ENCODE measurements around the gene LRRC46.
A peak's percentile ranks its signal among the peaks of the same experiment; 100 is the strongest.

LRRC46 gene

GRCh38 chr17:47831934-47832327, 461 bp downstream of the LRRC46 start:
- DNase-seq (ENCODE audit: low read depth) = no peak
- peak overlapping the region; percentile 98 for H3K4me3 ChIP-seq (replicated peaks; ENCODE audit: low read depth, low read length)
- no peak for TF ChIP-seq CTCF (IDR thresholded peaks at IDR 0.05; ENCODE audit: low read length, missing control alignments)

GRCh38 chr17:47834756-47835155, 3.3 kb downstream of the LRRC46 start:
- H3K4me3 ChIP-seq (replicated peaks; ENCODE audit: low read depth, low read length) = no peak overlapping the region
- TF ChIP-seq CTCF (IDR thresholded peaks at IDR 0.05; ENCODE audit: low read length, missing control alignments) = no peak
- DNase-seq (ENCODE audit: low read depth) = no peak

- H3K4me3 ChIP-seq (replicated peaks; ENCODE audit: low read depth, low read length) = no peak overlapping the region
- DNase-seq (ENCODE audit: low read depth) = no peak
- no peak for TF ChIP-seq CTCF (IDR thresholded peaks at IDR 0.05; ENCODE audit: low read length, missing control alignments)
Observed at GRCh38 chr17:47836601-47837000, 5.1 kb downstream of the LRRC46 start.

GRCh38 chr17:47837401-47838039, 6.0 kb downstream of the LRRC46 start:
- no peak overlapping the region for H3K4me3 ChIP-seq (replicated peaks; ENCODE audit: low read depth, low read length)
- no peak for TF ChIP-seq CTCF (IDR thresholded peaks at IDR 0.05; ENCODE audit: low read length, missing control alignments)
- no peak for DNase-seq (ENCODE audit: low read depth)

- H3K4me3 ChIP-seq (replicated peaks; ENCODE audit: low read depth, low read length) = no peak overlapping the region
- no peak for DNase-seq (ENCODE audit: low read depth)
- no peak for TF ChIP-seq CTCF (IDR thresholded peaks at IDR 0.05; ENCODE audit: low read length, missing control alignments)
Observed at GRCh38 chr17:47838636-47839035, 7.2 kb downstream of the LRRC46 start.

GRCh38 chr17:47839071-47839470, 7.6 kb downstream of the LRRC46 start:
- TF ChIP-seq CTCF (IDR thresholded peaks at IDR 0.05; ENCODE audit: low read length, missing control alignments) = no peak
- H3K4me3 ChIP-seq (replicated peaks; ENCODE audit: low read depth, low read length) = no peak overlapping the region

More at GRCh38 chr17:47839071-47839470, 7.6 kb downstream of the LRRC46 start:
- no peak for DNase-seq (ENCODE audit: low read depth)
